Ectodermal cell (in vitro differentiated cells): ENCODE measurements around the gene ZBTB32.

Source experiments
- H3K27ac ChIP-seq: 2 replicates; pipeline ENCODE4 v1.7.0; 2013; ENCODE audit warnings: mild to moderate bottlenecking, low read depth, low read length; ENCODE audit not compliant: insufficient read depth, poor library complexity, severe bottlenecking
- H3K27me3 ChIP-seq: 2 replicates; pipeline ENCODE4 v1.7.0; 2013; ENCODE audit warnings: mild to moderate bottlenecking, low read length; ENCODE audit not compliant: insufficient read depth, control insufficient read depth, poor library complexity, severe bottlenecking
- H3K36me3 ChIP-seq: one replicate; pipeline ENCODE4 v1.7.0; 2013; ENCODE audit warnings: low read length; ENCODE audit not compliant: control insufficient read depth, insufficient read depth
- H3K4me1 ChIP-seq: one replicate; pipeline ENCODE4 v1.7.0; 2013; ENCODE audit warnings: low read length; ENCODE audit not compliant: control insufficient read depth, insufficient read depth
- H3K4me3 ChIP-seq: 2 replicates; pipeline ENCODE4 v1.7.0; 2013; ENCODE audit warnings: low read depth, low read length, control low read depth; ENCODE audit not compliant: insufficient read depth
- H3K9me3 ChIP-seq: 2 replicates; pipeline ENCODE4 v1.7.0; 2013; ENCODE audit warnings: mild to moderate bottlenecking, low read length, moderate library complexity; ENCODE audit not compliant: control insufficient read depth
- WGBS, 2 experiments: methylation state at CpG; one replicate each; pipeline ENCODE4 v1.1.7; 2013; ENCODE audit warnings: missing lambda C conversion rate in 2 of 2; 5-methylcytosine and 5-hydroxymethylcytosine counted together

Gene ZBTB32

DNA sequence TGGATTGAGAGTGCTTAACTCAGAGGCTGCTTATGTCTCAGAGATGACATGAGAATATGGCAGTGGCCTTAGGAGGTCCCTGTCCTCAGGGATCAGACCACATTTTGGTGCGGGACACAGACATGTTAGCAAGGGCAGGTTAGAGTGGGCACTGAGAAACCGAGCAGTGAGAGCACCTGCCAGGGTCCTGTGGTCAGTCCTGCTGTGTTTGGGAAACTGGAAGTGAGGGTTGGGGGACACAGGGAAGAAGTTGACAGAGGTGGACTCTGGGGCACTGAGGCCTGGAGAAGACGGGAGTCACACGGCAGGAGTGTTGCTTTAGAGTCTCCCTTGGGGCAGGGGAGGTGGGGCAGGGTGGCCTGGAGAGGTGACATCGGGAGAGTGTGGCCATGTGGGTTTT is 30.5 kb downstream of the ZBTB32 start:
- H3K4me3 ChIP-seq, result no peak overlapping the region
- H3K27me3 ChIP-seq, result no peaks in the 10 kb centered on the region
- H3K27ac ChIP-seq, result no peak overlapping the region
- WGBS, 2 experiments, result 93 to 96% methylated on average over 5 of the region's 5 CpGs
- peaks cover under 1% of the 10 kb centered on the region for H3K4me1 ChIP-seq
- no peaks in the 10 kb centered on the region for H3K9me3 ChIP-seq
- H3K36me3 ChIP-seq, result peaks cover 36% of the 10 kb centered on the region

DNA sequence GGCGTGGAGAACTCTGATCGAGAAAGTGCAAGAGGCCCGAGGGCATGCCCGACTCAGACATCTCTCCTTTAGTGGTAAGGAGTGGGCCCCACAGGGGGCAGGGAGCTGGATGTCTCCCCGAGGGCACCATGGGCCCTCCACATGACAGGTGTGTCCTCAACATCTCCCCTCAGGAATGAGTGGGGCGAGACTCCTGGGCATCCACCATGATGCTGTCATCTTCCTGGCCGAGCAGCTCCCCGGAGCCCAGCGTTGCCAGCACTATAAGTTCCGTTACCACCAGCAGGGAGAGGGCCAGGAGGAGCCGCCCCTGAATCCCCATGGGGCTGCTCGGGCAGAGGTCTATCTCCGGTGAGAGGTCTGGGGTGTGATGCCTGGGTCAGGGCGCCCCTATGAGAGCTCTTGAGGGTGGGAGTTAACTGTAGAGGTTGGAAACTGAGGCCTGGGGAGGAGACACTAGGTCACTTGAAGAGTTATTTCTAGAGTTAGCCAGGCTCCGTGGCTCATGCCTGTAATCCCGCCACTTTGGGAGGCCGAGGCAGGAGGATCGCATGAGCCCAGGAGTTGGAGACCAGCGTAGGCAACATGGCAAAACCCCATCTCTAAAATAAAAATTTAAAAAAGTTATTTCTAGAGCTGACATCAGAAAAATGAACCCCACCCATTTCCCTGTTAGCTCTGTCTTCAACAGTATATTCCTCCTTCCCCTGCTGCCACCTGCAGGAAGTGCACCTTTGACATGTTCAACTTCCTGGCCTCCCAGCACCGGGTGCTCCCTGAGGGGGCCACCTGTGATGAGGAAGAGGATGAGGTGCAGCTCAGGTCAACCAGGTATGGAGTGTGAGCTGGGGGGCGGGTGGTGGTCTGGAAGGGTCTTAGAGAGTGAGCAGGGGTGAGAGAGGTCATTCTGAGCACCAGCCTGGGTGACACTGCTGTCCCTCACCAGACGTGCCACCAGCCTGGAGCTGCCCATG is 32.8 kb downstream of the ZBTB32 start:
- Histone ChIP-seq H3K27ac (no peak overlapping the region), H3K4me1 (peaks cover 9% of the 10 kb centered on the region), H3K9me3 (no peaks in the 10 kb centered on the region), H3K4me3 (no peak overlapping the region), H3K27me3 (no peaks in the 10 kb centered on the region), H3K36me3 (peaks cover 25% of the 10 kb centered on the region)
- 93 to 94% methylated on average over 22 of the region's 22 CpGs for WGBS, 2 experiments

DNA sequence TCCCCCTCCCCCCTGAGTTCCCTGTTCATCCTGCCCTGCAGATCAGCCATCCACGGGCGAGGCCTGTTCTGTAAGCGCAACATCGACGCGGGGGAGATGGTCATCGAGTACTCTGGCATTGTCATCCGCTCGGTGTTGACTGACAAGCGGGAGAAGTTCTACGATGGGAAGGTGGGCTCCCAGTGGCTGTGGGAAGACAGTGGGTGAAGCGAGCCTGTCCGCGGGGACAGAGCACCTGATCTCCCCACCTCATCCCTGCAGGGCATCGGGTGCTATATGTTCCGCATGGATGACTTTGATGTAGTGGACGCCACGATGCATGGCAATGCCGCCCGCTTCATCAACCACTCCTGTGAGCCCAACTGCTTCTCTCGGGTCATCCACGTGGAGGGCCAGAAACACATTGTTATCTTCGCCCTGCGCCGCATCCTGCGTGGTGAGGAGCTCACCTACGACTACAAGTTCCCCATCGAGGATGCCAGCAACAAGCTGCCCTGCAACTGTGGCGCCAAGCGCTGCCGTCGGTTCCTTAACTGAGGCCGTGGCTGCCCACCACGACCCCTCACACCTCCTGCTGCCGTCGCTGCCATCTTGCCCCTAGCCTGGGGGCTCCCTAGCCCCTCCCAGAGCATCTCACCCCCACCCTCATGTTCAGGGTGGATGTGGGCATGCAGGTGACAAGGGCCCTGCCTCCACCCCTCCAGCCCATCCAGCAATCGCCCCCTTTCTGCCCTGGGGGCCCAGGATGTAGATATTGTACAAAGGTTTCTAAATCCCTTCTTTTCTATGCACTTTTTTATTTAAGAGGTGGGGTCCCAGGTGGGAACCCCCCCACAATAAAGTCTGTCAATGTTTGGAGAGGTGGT is 33.9 kb downstream of the ZBTB32 start:
- H3K4me3 ChIP-seq, result no peak overlapping the region
- 96% methylated on average over 37 of the region's 37 CpGs for WGBS, 2 experiments
- peaks cover 9% of the 10 kb centered on the region for H3K4me1 ChIP-seq
- H3K27ac ChIP-seq, result no peak overlapping the region
- H3K36me3 ChIP-seq, result peaks cover 20% of the 10 kb centered on the region
- no peaks in the 10 kb centered on the region for H3K27me3 ChIP-seq
- no peaks in the 10 kb centered on the region for H3K9me3 ChIP-seq

DNA sequence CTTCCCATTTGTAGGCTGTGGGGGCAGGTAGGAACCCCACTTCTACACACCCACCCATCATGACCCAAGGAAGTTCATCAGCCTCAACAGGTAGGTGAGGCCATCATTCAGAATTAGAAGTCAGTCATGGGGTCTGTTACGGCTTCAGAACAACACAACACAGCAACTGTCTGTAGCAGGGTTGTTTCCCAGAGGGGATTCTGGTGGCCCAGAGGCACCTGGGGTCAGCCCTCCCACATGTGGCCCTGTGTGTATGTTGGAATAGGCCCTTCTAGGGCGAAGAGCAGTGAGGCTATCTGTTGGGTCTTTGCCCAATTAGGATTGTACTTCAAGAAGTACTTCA is 34.5 kb downstream of the ZBTB32 start:
- Histone ChIP-seq H3K4me3 (no peak overlapping the region), H3K9me3 (no peaks in the 10 kb centered on the region), H3K27ac (no peak overlapping the region), H3K36me3 (peaks cover 19% of the 10 kb centered on the region), H3K27me3 (no peaks in the 10 kb centered on the region), H3K4me1 (peaks cover 10% of the 10 kb centered on the region)
- WGBS, 2 experiments, result 93 to 95% methylated on average over 2 of the region's 2 CpGs

DNA sequence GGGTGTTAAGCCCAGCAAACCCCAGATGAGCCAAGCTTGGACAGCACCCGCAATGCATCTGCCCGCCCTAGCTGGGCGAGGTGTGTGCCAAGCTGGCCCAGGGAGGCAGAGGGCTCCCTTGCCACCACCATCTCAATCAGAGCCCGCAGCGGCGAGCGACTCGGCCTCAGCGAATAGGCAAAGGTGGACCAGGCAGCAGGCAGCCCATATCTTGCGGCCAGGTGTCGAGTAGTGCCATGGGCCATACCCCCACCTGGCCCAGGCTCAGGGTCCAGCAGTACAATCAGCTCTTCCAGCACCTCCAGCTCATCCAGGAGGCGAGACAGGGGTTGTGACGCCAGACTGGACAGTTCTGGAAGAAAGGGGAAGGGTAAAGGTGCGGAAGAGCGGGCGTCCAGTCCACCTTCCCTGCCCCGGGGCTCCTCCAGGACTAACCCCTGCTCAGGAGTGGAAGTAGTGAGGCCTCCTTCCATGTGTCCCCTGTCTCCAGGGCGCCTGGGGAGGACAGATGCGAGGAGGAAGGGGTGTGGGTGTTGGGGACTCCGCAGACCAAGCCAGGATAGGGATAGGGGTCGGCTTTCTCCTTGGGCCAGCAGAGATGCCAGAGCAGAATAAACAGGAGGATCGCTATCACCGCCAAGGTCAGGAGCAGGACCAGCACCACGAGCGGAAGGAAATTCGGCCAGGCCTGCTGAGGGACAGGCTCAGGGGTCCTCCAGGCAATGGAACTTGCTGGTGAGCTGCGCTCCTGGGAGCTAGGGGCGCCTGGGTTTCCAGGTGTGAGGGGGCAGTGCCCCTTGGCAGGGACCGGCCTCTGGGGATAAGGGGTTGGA is 35.1 kb downstream of the ZBTB32 start:
- Histone ChIP-seq H3K27me3 (no peaks in the 10 kb centered on the region), H3K4me3 (peak overlapping the region; percentile 77), H3K27ac (no peak overlapping the region), H3K36me3 (peaks cover 13% of the 10 kb centered on the region), H3K4me1 (peaks cover 16% of the 10 kb centered on the region), H3K9me3 (no peaks in the 10 kb centered on the region)
- WGBS, 2 experiments, result 86% methylated on average over 29 of the region's 29 CpGs

DNA sequence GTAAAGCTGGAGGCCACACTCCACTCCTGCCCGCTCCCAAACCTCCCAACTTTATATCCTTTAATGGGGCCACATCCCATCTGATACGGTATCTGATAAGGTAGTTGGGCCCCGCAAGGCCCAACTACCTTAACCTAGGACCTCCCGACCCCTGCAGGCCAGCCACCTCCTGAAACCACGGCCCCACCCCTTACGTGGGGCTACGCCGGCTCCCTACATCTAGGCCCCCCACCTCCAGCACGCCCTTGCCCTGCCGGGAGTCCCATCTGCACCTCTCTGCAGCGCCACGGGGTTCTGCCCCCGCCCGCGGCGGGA is 35.7 kb downstream of the ZBTB32 start:
- no peaks in the 10 kb centered on the region for H3K27me3 ChIP-seq
- H3K27ac ChIP-seq, result no peak overlapping the region
- 7 to 11% methylated on average over 16 of the region's 16 CpGs for WGBS, 2 experiments
- peak overlapping the region; percentile 77 for H3K4me3 ChIP-seq
- H3K36me3 ChIP-seq, result peaks cover 13% of the 10 kb centered on the region
- no peaks in the 10 kb centered on the region for H3K9me3 ChIP-seq
- H3K4me1 ChIP-seq, result peaks cover 16% of the 10 kb centered on the region

DNA sequence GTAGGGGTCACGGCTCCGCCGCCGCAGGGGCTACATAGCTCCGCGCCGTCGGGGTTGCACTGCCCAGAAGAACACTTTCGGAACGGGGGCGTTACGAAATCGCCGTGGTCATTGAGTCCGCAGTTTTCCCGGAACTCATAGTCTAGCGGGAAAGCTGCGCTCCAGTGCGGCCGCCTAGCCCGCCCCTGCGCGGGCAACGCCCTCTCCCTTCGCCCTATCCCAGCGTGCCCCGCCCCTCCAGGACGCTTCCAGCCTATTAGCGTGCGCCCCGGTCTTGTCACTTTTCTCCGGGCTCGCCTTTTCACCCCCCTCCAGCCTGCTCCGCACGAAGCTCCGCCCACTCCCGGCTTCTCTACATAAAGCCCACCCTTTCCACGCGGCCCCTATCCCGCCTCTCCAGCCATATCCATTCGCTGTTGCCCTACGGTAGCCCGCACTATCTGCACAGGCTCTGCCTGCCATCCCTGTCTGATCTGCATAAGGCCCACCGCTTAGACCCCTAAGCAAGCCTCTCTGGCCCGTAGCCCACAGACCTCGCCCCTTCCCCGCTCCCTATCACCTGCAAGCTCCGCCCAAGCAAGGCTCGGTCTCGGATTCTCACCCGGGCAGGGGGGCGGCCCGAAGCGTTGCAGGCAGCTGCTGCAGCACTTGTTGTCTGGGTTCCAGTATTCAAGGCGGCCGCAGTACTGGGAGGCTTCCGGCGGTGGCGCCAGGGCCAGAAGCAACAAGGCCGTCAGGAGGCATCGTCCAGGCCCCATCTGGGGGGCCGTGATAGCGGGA is 36.3 kb downstream of the ZBTB32 start:
- 0% methylated on average over 63 of the region's 63 CpGs for WGBS, 2 experiments

DNA sequence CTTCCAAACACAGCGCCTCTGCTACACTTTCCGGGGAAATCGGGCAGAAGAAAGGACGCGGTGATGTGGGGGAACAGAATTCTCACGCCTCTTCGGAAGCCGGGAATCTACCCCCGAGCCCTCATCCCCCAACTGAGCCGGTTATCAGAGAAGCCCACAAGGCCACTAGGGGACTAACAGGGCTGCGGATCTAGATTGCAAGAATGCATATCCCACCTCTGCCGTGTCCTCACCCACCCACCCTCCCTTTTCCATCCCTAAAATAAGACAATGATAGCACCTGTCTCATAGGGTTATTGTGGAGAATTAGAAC is 36.8 kb downstream of the ZBTB32 start:
- 1% methylated on average over 11 to 12 of the region's 12 CpGs for WGBS, 2 experiments
- Histone ChIP-seq H3K9me3 (no peaks in the 10 kb centered on the region), H3K4me3 (peak overlapping the region; percentile 77), H3K36me3 (peaks cover 13% of the 10 kb centered on the region), H3K27me3 (no peaks in the 10 kb centered on the region), H3K4me1 (peaks cover 16% of the 10 kb centered on the region), H3K27ac (peak overlapping the region; percentile 95)

More for the DNA sequence above, 36.3 kb downstream of the ZBTB32 start:
- peaks cover 13% of the 10 kb centered on the region for H3K36me3 ChIP-seq
- H3K27ac ChIP-seq, result peak overlapping the region; percentile 95
- peaks cover 16% of the 10 kb centered on the region for H3K4me1 ChIP-seq
- peak overlapping the region; percentile 77 for H3K4me3 ChIP-seq
- no peaks in the 10 kb centered on the region for H3K9me3 ChIP-seq
- no peaks in the 10 kb centered on the region for H3K27me3 ChIP-seq

DNA sequence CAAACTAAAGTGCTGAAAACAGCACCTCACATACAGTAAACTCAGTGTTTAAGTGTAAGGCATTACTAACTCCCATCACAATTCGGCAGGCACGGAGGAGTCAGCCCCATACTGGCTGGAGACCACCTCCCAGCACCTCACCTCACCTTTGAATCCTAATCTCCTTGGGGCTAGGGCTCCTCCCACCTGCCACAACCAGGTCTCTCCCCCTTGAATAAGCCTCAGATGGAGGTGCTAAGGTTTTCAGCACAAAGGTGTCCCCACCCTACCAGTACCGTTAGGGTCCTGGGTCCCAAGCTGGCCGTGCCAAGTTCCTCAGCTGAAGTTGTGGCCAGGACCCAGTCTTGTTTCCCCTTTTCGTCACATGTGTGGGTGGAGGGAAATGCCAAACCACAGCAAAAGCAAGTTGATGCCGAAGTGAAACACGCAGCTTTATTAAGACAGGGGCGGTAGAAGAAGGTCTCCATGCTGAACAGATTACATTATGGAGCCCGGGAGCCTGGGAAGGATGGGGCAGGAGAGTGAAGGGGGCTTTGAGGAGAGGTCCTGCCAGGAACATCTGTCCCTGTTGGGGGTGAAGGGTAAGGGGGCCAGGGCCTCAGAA is 37.9 kb downstream of the ZBTB32 start, which contains the start of gene IGFLR1:
TSS of gene IGFLR1 (minus strand) at position 332 of the 604 bp plus-strand sequence. CDS start 1,272 bp downstream, outside the sequence.
- Histone ChIP-seq H3K4me3 (no peak within 1 kb of the TSS), H3K27ac (no peak within 1 kb of the TSS)
- 95 to 96% methylated on average over 9 of the region's 9 CpGs for WGBS, 2 experiments

More for the DNA sequence above, 37.9 kb downstream of the ZBTB32 start, which contains the start of gene IGFLR1:
- Histone ChIP-seq H3K27me3 (no peaks in the 10 kb centered on the region), H3K9me3 (no peaks in the 10 kb centered on the region), H3K36me3 (peaks cover 8% of the 10 kb centered on the region), H3K4me1 (peaks cover 16% of the 10 kb centered on the region)
